ENCODE results near the gene DNM2.
"Not testable (repeated sequence)": the region's sequence is repeated elsewhere in the genome, so short reads cannot be mapped to it uniquely, and the experiment has no call there.

DNM2 gene

DNA sequence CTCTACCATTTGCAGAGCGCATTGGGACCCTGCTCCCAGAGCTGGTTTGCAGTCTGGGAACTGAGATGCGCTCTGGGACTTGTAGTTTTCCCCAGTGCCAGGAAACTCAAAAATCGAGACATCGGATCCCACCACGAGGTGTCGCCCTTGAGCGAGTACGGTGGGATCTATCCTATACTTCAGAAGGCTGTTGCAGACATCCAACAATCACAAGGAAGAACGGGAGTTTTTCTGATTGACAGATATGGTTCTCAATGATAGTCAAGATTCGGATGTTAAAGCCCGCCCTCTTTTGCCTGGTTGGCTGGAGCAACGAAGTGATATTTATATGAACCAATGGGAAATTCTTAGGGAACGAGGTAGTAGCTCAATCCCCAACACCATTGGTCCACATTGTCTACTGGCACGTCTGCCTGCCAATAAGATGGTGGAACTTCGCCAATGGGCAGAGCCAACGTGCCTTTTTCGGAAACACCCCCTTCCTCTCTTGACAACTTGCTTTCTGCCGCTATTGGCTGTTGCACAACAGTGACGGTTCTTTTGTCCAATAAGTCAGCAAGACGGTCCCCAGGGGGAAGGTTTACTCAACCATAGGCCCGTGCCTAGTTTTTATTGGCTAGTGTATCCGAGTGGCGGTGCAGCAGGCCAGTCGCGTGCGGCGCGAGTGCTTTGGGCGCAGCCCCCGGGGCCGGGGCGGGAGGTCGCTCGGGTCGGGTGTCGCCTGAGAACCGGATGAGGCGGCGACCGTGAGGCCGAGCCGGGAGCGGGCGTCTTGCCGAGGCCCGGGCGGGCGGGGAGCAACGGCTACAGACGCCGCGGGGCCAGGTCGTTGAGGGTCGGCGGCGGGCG, at the start of gene DNM2:
Gene DNM2 (plus strand): TSS at position 724 of the 849 bp plus-strand sequence. CDS start 164 bp downstream, outside the sequence.
- peaks cover 9% of the 10 kb centered on the region for H3K36me3 Mint-ChIP-seq (ENCODE audit: low read depth)
- no peaks in the 10 kb centered on the region for H3K27me3 Mint-ChIP-seq (ENCODE audit: low read depth)
- H3K4me3 Mint-ChIP-seq, result peak within 1 kb of the TSS; percentile 99
- peak within 1 kb of the TSS; percentile 87 for H3K27ac Mint-ChIP-seq
- H3K9me3 Mint-ChIP-seq, result no peaks in the 10 kb centered on the region
- DNase-seq (ENCODE audit: low spot score), result peak; percentile 99
- H3K4me1 Mint-ChIP-seq (ENCODE audit: low read depth), result peaks cover 13% of the 10 kb centered on the region

DNA sequence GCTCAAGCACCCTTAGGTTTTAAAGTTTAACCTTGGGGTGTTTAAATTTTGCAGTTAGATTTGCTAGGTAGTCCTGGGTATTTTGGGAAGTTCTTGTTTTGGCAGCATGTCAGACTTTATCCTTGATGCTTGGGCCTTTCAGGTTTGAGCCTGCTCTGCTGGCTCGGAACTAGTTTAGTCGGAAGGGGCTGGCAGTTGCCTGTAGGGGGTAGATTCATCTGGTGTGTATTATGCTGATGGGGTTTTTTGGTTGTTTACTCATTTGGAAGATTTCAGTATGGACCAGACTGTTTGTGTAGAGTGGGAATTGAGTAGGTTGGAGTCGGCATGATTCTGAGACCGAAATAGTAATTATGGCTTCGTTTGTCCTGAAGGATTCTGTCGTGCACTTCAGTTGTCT, 48.6 kb upstream of the DNM2 start:
- H3K4me1 Mint-ChIP-seq (ENCODE audit: low read depth), result peaks cover 10% of the 10 kb centered on the region
- no peaks in the 10 kb centered on the region for H3K9me3 Mint-ChIP-seq

DNA sequence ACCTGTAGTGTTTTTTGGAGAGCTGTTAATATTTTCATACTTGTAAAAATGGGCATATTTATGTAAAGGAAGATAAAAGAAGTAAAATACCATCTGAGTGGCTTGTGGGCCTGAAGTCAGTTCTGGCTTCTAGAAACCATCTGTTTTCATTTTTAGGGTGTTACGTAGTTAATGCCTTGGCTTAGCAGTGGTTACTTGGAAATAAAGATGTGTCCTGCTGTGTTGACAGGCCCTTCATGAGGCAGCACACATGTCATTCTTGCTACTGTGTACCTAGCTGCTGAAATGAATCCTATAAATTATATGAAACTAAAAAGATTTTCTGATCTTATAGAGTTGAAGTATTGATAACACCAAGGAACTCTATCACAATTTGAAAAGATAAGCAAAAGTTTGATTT, 47.7 kb upstream of the DNM2 start:
- H3K36me3 Mint-ChIP-seq (ENCODE audit: low read depth), result peaks cover 35% of the 10 kb centered on the region
- DNase-seq (ENCODE audit: low spot score), result no peak
- no peaks in the 10 kb centered on the region for H3K9me3 Mint-ChIP-seq
- no peak overlapping the region for H3K27ac Mint-ChIP-seq
- H3K27me3 Mint-ChIP-seq (ENCODE audit: low read depth), result no peaks in the 10 kb centered on the region
- no peak overlapping the region for H3K4me3 Mint-ChIP-seq
- peaks cover 10% of the 10 kb centered on the region for H3K4me1 Mint-ChIP-seq (ENCODE audit: low read depth)

More for the DNA sequence above, 48.6 kb upstream of the DNM2 start:
- H3K4me3 Mint-ChIP-seq, result no peak overlapping the region
- H3K27me3 Mint-ChIP-seq (ENCODE audit: low read depth), result no peaks in the 10 kb centered on the region
- DNase-seq (ENCODE audit: low spot score), result no peak
- peaks cover 29% of the 10 kb centered on the region for H3K36me3 Mint-ChIP-seq (ENCODE audit: low read depth)
- no peak overlapping the region for H3K27ac Mint-ChIP-seq

DNA sequence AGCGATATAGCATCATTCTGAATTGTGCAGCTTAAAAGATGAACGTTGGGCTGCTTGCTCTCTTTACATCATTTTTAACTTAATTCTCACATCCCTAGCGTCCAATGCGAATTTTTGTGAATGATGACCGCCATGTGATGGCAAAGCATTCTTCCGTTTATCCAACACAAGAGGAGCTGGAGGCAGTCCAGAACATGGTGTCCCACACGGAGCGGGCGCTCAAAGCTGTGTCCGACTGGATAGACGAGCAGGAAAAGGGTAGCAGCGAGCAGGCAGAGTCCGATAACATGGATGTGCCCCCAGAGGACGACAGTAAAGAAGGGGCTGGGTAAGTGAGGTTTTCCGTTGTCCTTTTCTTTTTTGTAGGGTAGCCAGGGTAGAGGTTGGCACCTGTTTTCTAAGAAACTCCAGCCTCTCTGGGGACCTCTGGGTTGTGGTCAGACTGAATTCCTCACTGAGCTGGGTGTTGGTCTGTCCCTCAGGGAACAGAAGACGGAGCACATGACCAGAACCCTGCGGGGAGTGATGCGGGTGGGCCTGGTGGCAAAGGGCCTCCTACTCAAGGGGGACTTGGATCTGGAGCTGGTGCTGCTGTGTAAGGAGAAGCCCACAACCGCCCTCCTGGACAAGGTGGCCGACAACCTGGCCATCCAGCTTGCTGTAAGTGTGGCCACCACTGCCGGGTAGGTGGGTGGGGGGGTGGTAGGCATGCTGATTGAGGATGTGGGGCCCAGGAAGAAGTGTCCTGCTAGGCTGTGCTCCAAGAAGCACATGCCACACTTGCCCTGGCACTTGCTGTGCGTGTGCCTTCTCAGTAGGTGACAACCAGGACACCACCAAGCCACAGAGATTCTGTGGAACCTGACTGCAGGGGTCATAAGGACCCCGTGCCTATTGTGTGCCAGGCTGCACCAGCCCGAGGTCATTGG, 46.7 kb upstream of the DNM2 start:
- no peak for DNase-seq (ENCODE audit: low spot score)
- H3K27ac Mint-ChIP-seq, result no peak overlapping the region
- peaks cover 10% of the 10 kb centered on the region for H3K4me1 Mint-ChIP-seq (ENCODE audit: low read depth)
- H3K27me3 Mint-ChIP-seq (ENCODE audit: low read depth), result no peaks in the 10 kb centered on the region
- H3K9me3 Mint-ChIP-seq, result no peaks in the 10 kb centered on the region
- peaks cover 40% of the 10 kb centered on the region for H3K36me3 Mint-ChIP-seq (ENCODE audit: low read depth)
- H3K4me3 Mint-ChIP-seq, result no peak overlapping the region

DNA sequence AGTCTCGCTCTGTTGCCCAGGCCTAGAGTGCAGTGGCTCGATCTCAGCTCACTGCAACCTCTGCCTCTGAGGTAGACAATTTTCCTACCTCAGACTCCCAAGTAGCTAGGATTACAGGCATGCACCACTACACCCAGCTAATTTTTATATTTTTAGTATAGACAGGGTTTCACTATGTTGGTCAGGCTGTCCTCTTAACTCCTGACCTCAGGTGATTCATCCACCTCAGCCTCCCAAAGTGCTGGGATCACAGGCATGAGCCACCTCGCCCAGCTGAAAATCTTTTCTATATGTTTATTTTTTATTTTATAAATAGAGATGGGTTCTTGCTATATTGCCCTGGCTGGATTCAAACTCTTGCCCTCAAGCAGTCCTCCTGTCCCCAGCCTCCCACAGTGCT, 46.0 kb upstream of the DNM2 start:
- not testable (repeated sequence) for H3K27me3 Mint-ChIP-seq (ENCODE audit: low read depth); H3K27ac Mint-ChIP-seq; H3K4me3 Mint-ChIP-seq; H3K9me3 Mint-ChIP-seq; H3K4me1 Mint-ChIP-seq (ENCODE audit: low read depth); DNase-seq (ENCODE audit: low spot score)
- peaks cover 43% of the 10 kb centered on the region for H3K36me3 Mint-ChIP-seq (ENCODE audit: low read depth)

DNA sequence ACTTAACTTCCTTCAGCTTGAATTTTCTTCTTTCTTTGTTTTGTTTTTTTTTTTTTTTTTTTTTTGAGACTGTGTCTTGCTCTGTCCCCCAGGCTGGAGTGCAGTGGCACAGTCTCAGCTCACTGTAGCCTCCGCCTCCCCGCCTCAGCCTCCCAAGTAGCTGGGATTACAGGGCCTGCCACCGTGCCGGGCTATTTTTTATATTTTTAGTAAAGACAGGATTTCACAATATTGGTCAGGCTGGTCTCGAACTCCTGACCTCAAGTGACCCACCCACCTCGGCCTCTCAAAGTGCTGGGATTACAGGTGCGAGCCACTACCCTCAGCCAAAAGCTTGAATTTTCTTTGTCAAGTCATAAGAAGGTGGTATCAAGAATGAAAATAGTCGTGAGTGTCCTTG, 42.7 kb upstream of the DNM2 start:
- peaks cover 58% of the 10 kb centered on the region for H3K36me3 Mint-ChIP-seq (ENCODE audit: low read depth)
- not testable (repeated sequence) for H3K4me3 Mint-ChIP-seq; H3K4me1 Mint-ChIP-seq (ENCODE audit: low read depth); H3K27ac Mint-ChIP-seq; DNase-seq (ENCODE audit: low spot score); H3K9me3 Mint-ChIP-seq; H3K27me3 Mint-ChIP-seq (ENCODE audit: low read depth)

DNA sequence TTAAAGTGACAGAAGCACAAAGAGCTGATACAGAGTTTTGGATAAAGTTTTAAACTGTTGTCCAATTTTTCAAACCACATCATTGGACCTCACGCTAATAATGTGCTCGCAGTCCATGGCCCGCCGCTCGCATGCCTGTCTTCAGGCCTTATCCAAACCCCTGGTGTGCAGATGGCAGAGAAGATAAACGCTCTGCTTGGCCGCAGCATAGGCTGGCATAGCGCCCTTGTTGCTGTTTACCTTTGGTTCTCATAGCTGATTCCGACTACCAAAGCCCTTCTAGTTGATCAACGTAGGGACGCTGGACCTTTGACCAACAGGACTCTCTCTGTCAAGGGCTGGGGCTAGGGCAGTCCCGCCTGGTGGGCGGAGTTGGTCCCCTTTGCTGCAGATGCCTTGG, 40.1 kb upstream of the DNM2 start:
- Mint-ChIP-seq H3K9me3 (no peaks in the 10 kb centered on the region), H3K27ac (no peak overlapping the region), H3K36me3 (ENCODE audit: low read depth) (peaks cover 56% of the 10 kb centered on the region), H3K27me3 (ENCODE audit: low read depth) (no peaks in the 10 kb centered on the region), H3K4me1 (ENCODE audit: low read depth) (no peaks in the 10 kb centered on the region), H3K4me3 (no peak overlapping the region)
- no peak for DNase-seq (ENCODE audit: low spot score)

DNA sequence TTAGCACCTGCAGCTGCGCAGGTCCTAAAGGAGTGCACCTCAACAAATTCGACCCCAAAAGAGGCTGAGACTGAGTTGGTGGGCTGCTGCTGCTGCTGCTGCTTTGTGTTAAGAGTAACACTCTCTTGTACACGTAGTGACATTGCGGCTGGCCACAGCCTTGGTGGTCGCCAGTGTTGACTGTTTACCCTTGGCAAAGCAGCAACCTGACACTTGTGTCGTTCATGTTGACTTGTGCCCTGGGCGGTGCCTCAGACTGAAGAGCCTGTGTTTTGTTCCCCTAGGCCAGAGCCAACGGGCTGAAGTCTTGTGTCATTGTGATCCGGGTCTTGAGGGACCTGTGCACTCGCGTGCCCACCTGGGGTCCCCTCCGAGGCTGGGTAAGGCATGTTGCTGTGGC, 39.1 kb upstream of the DNM2 start:
- Mint-ChIP-seq H3K27me3 (ENCODE audit: low read depth) (no peaks in the 10 kb centered on the region), H3K9me3 (no peaks in the 10 kb centered on the region), H3K27ac (no peak overlapping the region), H3K4me1 (ENCODE audit: low read depth) (no peaks in the 10 kb centered on the region), H3K36me3 (ENCODE audit: low read depth) (peaks cover 51% of the 10 kb centered on the region), H3K4me3 (no peak overlapping the region)
- DNase-seq (ENCODE audit: low spot score), result no peak

DNA sequence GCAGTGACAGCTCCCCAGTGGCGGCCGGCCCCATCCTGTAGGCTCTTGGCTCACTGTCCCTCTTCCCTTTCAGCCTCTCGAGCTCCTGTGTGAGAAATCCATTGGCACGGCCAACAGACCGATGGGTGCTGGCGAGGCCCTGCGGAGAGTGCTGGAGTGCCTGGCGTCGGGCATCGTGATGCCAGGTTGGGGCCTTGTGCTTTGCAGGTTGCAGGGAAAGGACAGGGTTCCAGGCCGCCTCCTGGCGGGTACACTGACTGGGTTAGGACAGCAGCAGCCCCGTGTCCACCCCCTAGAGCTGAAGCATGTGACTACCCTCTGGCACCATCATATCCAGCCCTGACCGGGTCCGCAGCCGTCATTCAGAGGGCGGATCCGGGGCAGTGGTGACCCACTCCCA, 38.1 kb upstream of the DNM2 start:
- Mint-ChIP-seq H3K9me3 (no peaks in the 10 kb centered on the region), H3K27ac (no peak overlapping the region), H3K36me3 (ENCODE audit: low read depth) (peaks cover 51% of the 10 kb centered on the region), H3K4me1 (ENCODE audit: low read depth) (no peaks in the 10 kb centered on the region), H3K27me3 (ENCODE audit: low read depth) (no peaks in the 10 kb centered on the region), H3K4me3 (no peak overlapping the region)
- DNase-seq (ENCODE audit: low spot score), result no peak

DNA sequence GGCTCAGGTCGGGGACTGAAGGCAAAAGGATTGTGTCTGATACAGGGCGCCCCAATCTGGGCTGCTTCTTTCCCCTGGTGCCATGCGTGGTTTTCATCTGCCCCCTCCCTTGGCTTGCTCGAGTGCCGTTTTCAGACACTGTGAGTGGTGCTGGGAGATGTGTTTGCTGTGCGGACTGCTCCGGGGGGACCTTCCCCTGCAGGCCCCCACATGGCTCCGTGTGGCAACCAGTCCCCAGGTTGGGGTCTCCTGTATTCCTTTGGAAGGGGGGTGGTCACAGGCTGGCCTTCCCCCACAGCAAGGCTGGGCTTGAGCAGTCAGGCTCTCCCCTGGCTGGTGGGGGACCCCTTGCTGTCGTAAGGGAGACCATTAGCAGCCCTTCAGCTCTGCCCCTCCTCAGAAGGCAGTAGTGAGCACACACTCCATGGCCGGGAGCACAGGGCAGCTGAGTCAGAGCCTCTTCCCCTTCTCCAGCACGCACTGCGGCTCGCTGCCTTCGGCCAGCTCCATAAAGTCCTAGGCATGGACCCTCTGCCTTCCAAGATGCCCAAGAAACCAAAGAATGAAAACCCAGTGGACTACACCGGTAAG, 37.2 kb upstream of the DNM2 start:
- no peaks in the 10 kb centered on the region for H3K27me3 Mint-ChIP-seq (ENCODE audit: low read depth)
- no peak for DNase-seq (ENCODE audit: low spot score)
- no peak overlapping the region for H3K27ac Mint-ChIP-seq
- H3K9me3 Mint-ChIP-seq, result no peaks in the 10 kb centered on the region
- H3K4me3 Mint-ChIP-seq, result no peak overlapping the region
- no peaks in the 10 kb centered on the region for H3K4me1 Mint-ChIP-seq (ENCODE audit: low read depth)
- peaks cover 51% of the 10 kb centered on the region for H3K36me3 Mint-ChIP-seq (ENCODE audit: low read depth)

DNA sequence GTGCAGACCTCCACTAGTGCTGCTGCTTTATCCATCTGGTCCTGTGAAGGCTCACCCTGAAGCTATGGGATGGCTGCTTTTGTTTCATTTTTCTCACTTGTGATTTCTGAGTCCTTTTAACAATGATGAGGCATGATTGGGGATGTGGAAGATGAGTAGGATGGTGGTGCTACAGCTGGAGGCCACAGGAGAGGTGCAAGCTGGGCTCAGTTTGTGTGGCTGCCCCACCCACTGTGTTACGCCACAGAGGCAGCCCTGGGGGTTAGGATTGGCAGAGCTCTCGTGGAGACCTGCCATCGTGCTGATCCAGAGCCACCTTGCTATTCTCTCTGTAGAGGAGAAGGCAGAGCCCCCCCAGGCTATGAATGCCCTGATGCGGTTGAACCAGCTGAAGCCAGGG, 36.2 kb upstream of the DNM2 start:
- H3K27me3 Mint-ChIP-seq (ENCODE audit: low read depth), result no peaks in the 10 kb centered on the region
- peaks cover 49% of the 10 kb centered on the region for H3K36me3 Mint-ChIP-seq (ENCODE audit: low read depth)
- DNase-seq (ENCODE audit: low spot score), result no peak

DNA sequence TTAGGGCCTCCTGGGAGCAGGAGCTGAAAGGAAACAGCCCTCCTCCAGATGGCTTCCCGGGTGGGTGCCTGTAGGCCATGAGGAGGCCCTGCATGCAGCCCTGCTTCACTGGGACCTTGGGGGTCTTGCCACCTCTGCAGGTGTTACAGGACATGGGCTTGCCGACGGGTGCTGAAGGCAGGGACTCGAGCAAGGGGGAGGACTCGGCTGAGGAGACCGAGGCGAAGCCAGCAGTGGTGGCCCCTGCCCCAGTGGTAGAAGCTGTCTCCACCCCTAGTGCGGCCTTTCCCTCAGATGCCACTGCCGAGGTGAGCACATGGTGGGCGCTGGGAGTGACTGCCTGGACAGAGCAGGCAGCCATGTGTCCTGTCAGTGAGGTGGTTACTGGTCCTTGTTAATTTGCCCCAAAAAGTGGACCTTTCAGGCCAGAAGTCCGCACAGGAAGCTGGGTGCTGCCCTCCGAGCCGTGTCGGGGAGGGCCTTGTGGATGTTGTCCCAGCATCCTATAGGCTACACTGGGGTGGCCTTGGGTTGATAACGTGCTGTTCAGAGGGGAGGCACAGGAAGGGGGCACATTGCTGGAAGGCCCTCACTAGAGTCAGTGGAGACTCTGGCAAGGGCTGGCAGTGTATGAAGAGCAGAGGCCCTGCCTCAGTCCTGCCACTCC, 35.3 kb upstream of the DNM2 start:
- no peaks in the 10 kb centered on the region for H3K9me3 Mint-ChIP-seq
- H3K36me3 Mint-ChIP-seq (ENCODE audit: low read depth), result peaks cover 46% of the 10 kb centered on the region
- DNase-seq (ENCODE audit: low spot score), result no peak
- no peak overlapping the region for H3K4me3 Mint-ChIP-seq
- no peaks in the 10 kb centered on the region for H3K27me3 Mint-ChIP-seq (ENCODE audit: low read depth)
- H3K4me1 Mint-ChIP-seq (ENCODE audit: low read depth), result no peaks in the 10 kb centered on the region
- H3K27ac Mint-ChIP-seq, result no peak overlapping the region

More for the DNA sequence above, 36.2 kb upstream of the DNM2 start:
- no peak overlapping the region for H3K27ac Mint-ChIP-seq
- no peak overlapping the region for H3K4me3 Mint-ChIP-seq
- H3K4me1 Mint-ChIP-seq (ENCODE audit: low read depth), result no peaks in the 10 kb centered on the region
- no peaks in the 10 kb centered on the region for H3K9me3 Mint-ChIP-seq

DNA sequence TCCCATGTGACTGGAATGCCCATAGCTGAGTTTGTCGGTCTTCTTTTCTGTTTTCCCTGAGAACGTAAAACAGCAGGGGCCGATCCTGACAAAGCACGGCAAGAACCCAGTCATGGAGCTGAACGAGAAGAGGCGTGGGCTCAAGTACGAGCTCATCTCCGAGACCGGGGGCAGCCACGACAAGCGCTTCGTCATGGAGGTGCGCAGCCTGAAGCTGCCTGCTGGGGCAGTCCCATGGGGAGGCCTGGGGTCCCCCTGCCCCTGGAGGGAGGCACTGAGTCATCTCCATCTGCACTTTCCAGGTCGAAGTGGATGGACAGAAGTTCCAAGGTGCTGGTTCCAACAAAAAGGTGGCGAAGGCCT, 34.8 kb upstream of the DNM2 start:
- H3K36me3 Mint-ChIP-seq (ENCODE audit: low read depth), result peaks cover 42% of the 10 kb centered on the region

More for the DNA sequence above, 34.8 kb upstream of the DNM2 start:
- Mint-ChIP-seq H3K4me1 (ENCODE audit: low read depth) (no peaks in the 10 kb centered on the region), H3K4me3 (no peak overlapping the region), H3K9me3 (no peaks in the 10 kb centered on the region), H3K27ac (no peak overlapping the region), H3K27me3 (ENCODE audit: low read depth) (no peaks in the 10 kb centered on the region)
- no peak for DNase-seq (ENCODE audit: low spot score)
